Fibroblast of skin of scalp (primary cell): ENCODE measurements around the gene POLN.

Experiments used
- DNase-seq: peaks from one replicate; pipeline ENCODE4 v3.0.0-alpha.2; 2013

Gene POLN

GRCh38 chr4:2081540-2081939 is 160.4 kb downstream of the POLN start:
- DNase-seq: no peak

GRCh38 chr4:2080429-2081300 is 161.3 kb downstream of the POLN start:
- no peak for DNase-seq

- DNase-seq: no peak
Observed at GRCh38 chr4:2079926-2080325, 162.0 kb downstream of the POLN start.

- DNase-seq: no peak
Observed at GRCh38 chr4:2079006-2079405, 162.9 kb downstream of the POLN start.

- DNase-seq: no peak
Observed at GRCh38 chr4:2078584-2078983, 163.3 kb downstream of the POLN start.

- DNase-seq: no peak
Observed at GRCh38 chr4:2077537-2078460, 164.1 kb downstream of the POLN start.

GRCh38 chr4:2076908-2077536 is 164.9 kb downstream of the POLN start:
- DNase-seq: no peak

- DNase-seq: no peak
Observed at GRCh38 chr4:2075987-2076907, 165.7 kb downstream of the POLN start.

GRCh38 chr4:2075171-2075986 is 166.5 kb downstream of the POLN start:
- DNase-seq: no peak

- DNase-seq: no peak
Observed at GRCh38 chr4:2074588-2074987, 167.3 kb downstream of the POLN start.

- no peak for DNase-seq
Observed at GRCh38 chr4:2073808-2074481, 168.0 kb downstream of the POLN start.

GRCh38 chr4:2072971-2073807 is 168.7 kb downstream of the POLN start:
- no peak for DNase-seq

GRCh38 chr4:2071912-2072867 is 169.7 kb downstream of the POLN start:
- no peak for DNase-seq

- no peak for DNase-seq
Observed at GRCh38 chr4:2071252-2071911, 170.5 kb downstream of the POLN start.

GRCh38 chr4:2070421-2071251 is 171.3 kb downstream of the POLN start:
- no peak for DNase-seq

- DNase-seq: no peak
Observed at GRCh38 chr4:2069986-2070385, 171.9 kb downstream of the POLN start.
